GM12878 (cell line): ENCODE results near the gene RHBG. TPM values are rescaled to one million over a fixed set of nuclear protein-coding genes. Genes with fewer than 3 reads are reported as not detected.
A peak's percentile ranks its signal among the peaks of the same experiment; 100 is the strongest.

Experiments used
- ATAC-seq: fragments of 200-7000 bp; cut with Tn5 transposase; 3 replicates; pipeline ENCODE4 v1.9.1; 2020; ENCODE audit warnings: mild to moderate bottlenecking, moderate library complexity
- BruUV-seq: library from RNA; stranded (reverse); fragments of 400-500 nt; replicated peaks from 2 replicates; lab custom pipeline; 2021; lab: Mats Ljungman, UMichigan
- CTCF ChIA-PET: fragments of 300-600 bp; sonication (Branson Sonifier 250); formaldehyde crosslinking; extraction: SDS; loops from one replicate; lab custom pipeline; 2021; ENCODE audit warnings: inconsistent platforms; lab: Yijun Ruan, JAX
- POLR2A ChIA-PET: fragments of 350-600 bp; formaldehyde crosslinking; extraction: SDS; loops from one replicate; lab custom pipeline; 2021; ENCODE audit warnings: inconsistent platforms; lab: Charles Lee
- RAD21 ChIA-PET: fragments of 300-600 bp; sonication (Branson Sonifier 250); formaldehyde crosslinking; loops from one replicate; lab custom pipeline; 2023; ENCODE audit warnings: antibody characterized with exemption; ENCODE audit not compliant: unreplicated experiment; lab: Charles Lee
- SMC1A ChIA-PET: fragments of 300-600 bp; sonication (Branson Sonifier 250); formaldehyde crosslinking; loops from one replicate; lab custom pipeline; 2023; ENCODE audit not compliant: unreplicated experiment, uncharacterized antibody; lab: Charles Lee
- DNase-seq: peaks from one replicate; pipeline ENCODE4 v3.0.0-alpha.2; 2011; ENCODE audit warnings: low read depth, low spot score
- FAIRE-seq: peaks from 3 replicates; lab custom pipeline; 2011; peaks lifted over from hg19 to GRCh38; lab: Jason Lieb, UNC
- H2AFZ ChIP-seq: 2 replicates; pipeline ENCODE4 v1.6.0; 2011; ENCODE audit warnings: low read depth, low read length, control low read depth; ENCODE audit not compliant: control insufficient read depth
- H3K27ac ChIP-seq: 2 replicates; pipeline ENCODE4 v1.5.1; 2011; ENCODE audit warnings: control low read depth; ENCODE audit not compliant: control insufficient read depth, insufficient read depth
- H3K27me3 ChIP-seq, 2 experiments: replicated peaks in 1 of 2; 2 replicates each; pipeline versions ENCODE4 v1.6.0 to v1.6.1; 2011; ENCODE audit warnings: low read length in 1 of 2; ENCODE audit not compliant: control insufficient read depth in 2 of 2, insufficient read depth in 2 of 2
- H3K36me3 ChIP-seq, 2 experiments: 2 replicates each; pipeline ENCODE4 v1.5.1; 2011; ENCODE audit warnings: low read length in 1 of 2; ENCODE audit not compliant: control insufficient read depth in 2 of 2, insufficient read depth in 2 of 2
- H3K4me1 ChIP-seq: 2 replicates; pipeline ENCODE4 v1.6.1; 2011; ENCODE audit warnings: mild to moderate bottlenecking, low read length, moderate library complexity, mixed read lengths; ENCODE audit not compliant: control insufficient read depth, insufficient read depth
- H3K4me2 ChIP-seq: 2 replicates; pipeline ENCODE4 v1.6.0; 2011; ENCODE audit warnings: control low read depth; ENCODE audit not compliant: control insufficient read depth, insufficient read depth
- H3K4me3 ChIP-seq: fragments of 200-600 bp; sonication (generic); 2 replicates; pipeline ENCODE4 v1.5.1; 2016
- H3K79me2 ChIP-seq: 2 replicates; pipeline ENCODE4 v1.6.0; 2011; ENCODE audit warnings: low read length; ENCODE audit not compliant: control insufficient read depth, insufficient read depth
- H3K9ac ChIP-seq: 2 replicates; pipeline ENCODE4 v1.8.0; 2011; ENCODE audit warnings: low read length, control low read depth, mixed read lengths; ENCODE audit not compliant: control insufficient read depth, insufficient read depth
- H3K9me3 ChIP-seq: replicated peaks from 3 replicates; pipeline ENCODE4 v1.5.1; 2011; ENCODE audit warnings: mild to moderate bottlenecking, low read length; ENCODE audit not compliant: control insufficient read depth, insufficient read depth
- H4K20me1 ChIP-seq: 2 replicates; pipeline ENCODE4 v1.6.0; 2011; ENCODE audit not compliant: control insufficient read depth, insufficient read depth
- BCLAF1 ChIP-seq: fragments of 450-650 bp; IDR thresholded peaks from 2 replicates; pipeline ENCODE4 v1.6.1; 2017; ENCODE audit warnings: antibody characterized with exemption, mild to moderate bottlenecking, moderate library complexity
- DPF2 ChIP-seq: fragments of 450-650 bp; IDR thresholded peaks from 2 replicates; pipeline ENCODE4 v1.6.1; 2017; ENCODE audit warnings: mild to moderate bottlenecking
- EGR1 ChIP-seq, 2 experiments: IDR thresholded peaks; 1 replicate in 1 of 2; 2 replicates in 1 of 2; pipeline ENCODE4 v1.6.1; 2011 to 2012; ENCODE audit warnings: low read depth in 2 of 2, low read length in 2 of 2, borderline replicate concordance in 1 of 2, mild to moderate bottlenecking in 1 of 2, moderate library complexity in 1 of 2
- EZH2 ChIP-seq: IDR thresholded peaks from 2 replicates; pipeline ENCODE4 v1.6.1; 2012; ENCODE audit warnings: low read depth, mild to moderate bottlenecking, control low read depth, inconsistent platforms, low read length, borderline replicate concordance; ENCODE audit not compliant: control insufficient read depth
- IKZF2 ChIP-seq, 2 experiments: fragments of 450-650 bp; IDR thresholded peaks; 2 replicates each; pipeline ENCODE4 v1.6.1; 2017; ENCODE audit warnings: mild to moderate bottlenecking in 2 of 2, moderate library complexity in 2 of 2
- NFIC ChIP-seq: IDR thresholded peaks from 2 replicates; pipeline ENCODE4 v1.6.1; 2012; ENCODE audit warnings: low read depth, mild to moderate bottlenecking, inconsistent platforms, low read length, moderate library complexity
- NR2F1 ChIP-seq: fragments of 450-650 bp; conservative IDR thresholded peaks from 2 replicates; pipeline ENCODE4 v1.6.1; 2017; ENCODE audit warnings: mild to moderate bottlenecking
- PAX5 ChIP-seq: IDR thresholded peaks from 2 replicates; pipeline ENCODE4 v1.6.1; 2011; ENCODE audit warnings: low read depth, low read length, borderline replicate concordance
- RB1 ChIP-seq: fragments of 450-650 bp; formaldehyde crosslinking; IDR thresholded peaks from 2 replicates; pipeline ENCODE4 v1.6.1; 2017; ENCODE audit warnings: mild to moderate bottlenecking, borderline replicate concordance
- RFX5 ChIP-seq: IDR thresholded peaks from 2 replicates; pipeline ENCODE4 v1.6.1; 2011; ENCODE audit warnings: low read depth, low read length, improper control_type of control experiment
- SMAD5 ChIP-seq: IDR thresholded peaks from 2 replicates; pipeline ENCODE4 v1.6.1; 2016; ENCODE audit warnings: antibody characterized with exemption, low read depth
- SREBF1 ChIP-seq: IDR thresholded peaks from 2 replicates; pipeline ENCODE4 v1.6.1; 2012; ENCODE audit warnings: mild to moderate bottlenecking, low read length
- ZSCAN29 ChIP-seq: fragments of 450-650 bp; IDR thresholded peaks from 2 replicates; pipeline ENCODE4 v1.6.1; 2017; ENCODE audit warnings: mild to moderate bottlenecking, moderate library complexity
- WGBS: methylation state at CpG from one replicate; pipeline ENCODE4 v1.1.6; 2016; ENCODE audit warnings: low lambda C conversion rate; ENCODE audit not compliant: insufficient replicate concordance, insufficient coverage; ENCODE audit errors: missing lambda C conversion rate; 5-methylcytosine and 5-hydroxymethylcytosine counted together
- in situ Hi-C: fragments of 300-500 bp; cut with MboI; formaldehyde crosslinking; loops from 9 replicates; pipeline ENCODE4 v1.14.3; 2018; ENCODE audit warnings: mixed read lengths
- intact Hi-C: fragments of 100-400 bp; cut with micrococcal nuclease; formaldehyde crosslinking; loops from one replicate; pipeline ENCODE4 v1.14.2; 2022; ENCODE audit not compliant: unreplicated experiment
- polyA plus RNA-seq, 11 experiments: library from polyadenylated mRNA; depleted of rRNA in 4 of 11; unstranded in 6 of 11; stranded (reverse) in 5 of 11; fragments of >200 nt; fragmentation: Nextera tagmentation in 4 of 11; fragmentation: Illumina TruSeq in 1 of 11; extraction: Ambion mirVana in 4 of 11; extraction: Trizol in 1 of 11; gene quantifications; 1 replicate in 1 of 11; 2 replicates in 10 of 11; pipeline versions ENCODE4 v1.2.1 to v1.2.3, GENCODE V29; 2011 to 2016; ENCODE audit warnings: inconsistent platforms in 2 of 11, missing spikeins in 2 of 11, low read depth in 1 of 11
- total RNA-seq, 4 experiments: library from RNA; depleted of rRNA in 3 of 4; stranded (reverse); fragments of >200 nt in 3 of 4; fragmentation: Illumina TruSeq in 1 of 4; extraction: Trizol in 1 of 4; gene quantifications; 2 replicates each; pipeline versions ENCODE4 v1.2.1 to v1.2.3, GENCODE V29; 2013 to 2021
- TF ChIP-seq, protein P1 (sequence below): fragments of 450-650 bp; IDR thresholded peaks from 2 replicates; pipeline ENCODE4 v1.6.1; 2017; ENCODE audit warnings: low read depth, mild to moderate bottlenecking, moderate library complexity
- TF ChIP-seq, protein P2 (sequence below): fragments of 450-650 bp; IDR thresholded peaks from 2 replicates; pipeline ENCODE4 v1.6.1; 2018; ENCODE audit warnings: mild to moderate bottlenecking, low read depth, moderate library complexity; ENCODE audit not compliant: partially characterized antibody

The RHBG gene
- total and polyA plus RNA-seq, 10 of the 15 experiments (the other 5 are each of a cell fraction or from before 2014, with no cell fraction given), result not detected

- CTCF ChIA-PET, result interaction anchor here (0.8 to 2.3 kb wide), 15 partner anchors 10 to 469 kb away, joined by 3 to 26 read pairs (median 4); partner anchors contain the start of gene NAXE
- intact Hi-C loops (loop anchor here (2.0 kb wide), 1 partner anchor 24 kb away; no protein-coding TSS in a partner anchor), in situ Hi-C loops (no loop called here)
- Histone ChIP-seq H3K27me3 (peaks cover 5 to 13% of the 10 kb centered on the region in 2 experiments), H2AFZ (peak overlapping the region; percentile 16), H3K27ac (peak overlapping the region; percentile 32; the same call in 1 of the 2 replicates), H3K9me3 (no peaks in the 10 kb centered on the region), H3K79me2 (no peaks in the 10 kb centered on the region), H3K4me2 (peak overlapping the region; percentile 77), H3K36me3 (no peaks in the 10 kb centered on the region), H3K4me1 (peaks cover 8% of the 10 kb centered on the region), H4K20me1 (no peaks in the 10 kb centered on the region), H3K4me3 (peak overlapping the region; percentile 75), H3K9ac (peak overlapping the region; percentile 67)
- RAD21 ChIA-PET, result interaction anchor here (0.8 to 3.7 kb wide), 6 partner anchors 20 to 88 kb away, joined by 3 to 21 read pairs (median 4); no protein-coding TSS in a partner anchor
- POLR2A ChIA-PET, result interaction anchor here (1.4 kb wide), 1 partner anchor 37 kb away, joined by 3 read pairs; no protein-coding TSS in a partner anchor
- ATAC-seq, result peak; percentile 81
- BruUV-seq, result no TSS peak
- WGBS, result 1% methylated on average over 69 of the region's 69 CpGs
- SMC1A ChIA-PET, result interaction anchor here (0.8 to 3.1 kb wide), 8 partner anchors 9 to 35 kb away, joined by 3 to 23 read pairs (median 5); no protein-coding TSS in a partner anchor
- FAIRE-seq, result no peak
- no peak for DNase-seq
- TF ChIP-seq NR2F1 (peak; percentile 36; the same call in 1 of the 2 replicates), RB1 (no peak), NFIC (no peak), SREBF1 (no peak), ZSCAN29 (no peak), BCLAF1 (no peak), RFX5 (no peak), EGR1 (IDR thresholded peaks at IDR 0.05; ENCODE audit: borderline replicate concordance in 1 of 2, low read depth in 2 of 2, low read length in 2 of 2) (0 out of 3 replicates have a peak, but pooled peaks of 1 of the 2 experiments have one; percentile 29), PAX5 (no peak), EZH2 (no peak), IKZF2 (IDR thresholded peaks at IDR 0.05) (0 out of 4 replicates have a peak, but pooled peaks of 1 of the 2 experiments have one; percentile 19), SMAD5 (no peak), DPF2 (peak; percentile 11; the same call in 1 of the 2 replicates)
- TF ChIP-seq, protein P1, sequence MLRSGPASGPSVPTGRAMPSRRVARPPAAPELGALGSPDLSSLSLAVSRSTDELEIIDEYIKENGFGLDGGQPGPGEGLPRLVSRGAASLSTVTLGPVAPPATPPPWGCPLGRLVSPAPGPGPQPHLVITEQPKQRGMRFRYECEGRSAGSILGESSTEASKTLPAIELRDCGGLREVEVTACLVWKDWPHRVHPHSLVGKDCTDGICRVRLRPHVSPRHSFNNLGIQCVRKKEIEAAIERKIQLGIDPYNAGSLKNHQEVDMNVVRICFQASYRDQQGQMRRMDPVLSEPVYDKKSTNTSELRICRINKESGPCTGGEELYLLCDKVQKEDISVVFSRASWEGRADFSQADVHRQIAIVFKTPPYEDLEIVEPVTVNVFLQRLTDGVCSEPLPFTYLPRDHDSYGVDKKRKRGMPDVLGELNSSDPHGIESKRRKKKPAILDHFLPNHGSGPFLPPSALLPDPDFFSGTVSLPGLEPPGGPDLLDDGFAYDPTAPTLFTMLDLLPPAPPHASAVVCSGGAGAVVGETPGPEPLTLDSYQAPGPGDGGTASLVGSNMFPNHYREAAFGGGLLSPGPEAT, result 0 out of 2 replicates have a peak, but pooled peaks have one; percentile 10
- TF ChIP-seq, protein P2, sequence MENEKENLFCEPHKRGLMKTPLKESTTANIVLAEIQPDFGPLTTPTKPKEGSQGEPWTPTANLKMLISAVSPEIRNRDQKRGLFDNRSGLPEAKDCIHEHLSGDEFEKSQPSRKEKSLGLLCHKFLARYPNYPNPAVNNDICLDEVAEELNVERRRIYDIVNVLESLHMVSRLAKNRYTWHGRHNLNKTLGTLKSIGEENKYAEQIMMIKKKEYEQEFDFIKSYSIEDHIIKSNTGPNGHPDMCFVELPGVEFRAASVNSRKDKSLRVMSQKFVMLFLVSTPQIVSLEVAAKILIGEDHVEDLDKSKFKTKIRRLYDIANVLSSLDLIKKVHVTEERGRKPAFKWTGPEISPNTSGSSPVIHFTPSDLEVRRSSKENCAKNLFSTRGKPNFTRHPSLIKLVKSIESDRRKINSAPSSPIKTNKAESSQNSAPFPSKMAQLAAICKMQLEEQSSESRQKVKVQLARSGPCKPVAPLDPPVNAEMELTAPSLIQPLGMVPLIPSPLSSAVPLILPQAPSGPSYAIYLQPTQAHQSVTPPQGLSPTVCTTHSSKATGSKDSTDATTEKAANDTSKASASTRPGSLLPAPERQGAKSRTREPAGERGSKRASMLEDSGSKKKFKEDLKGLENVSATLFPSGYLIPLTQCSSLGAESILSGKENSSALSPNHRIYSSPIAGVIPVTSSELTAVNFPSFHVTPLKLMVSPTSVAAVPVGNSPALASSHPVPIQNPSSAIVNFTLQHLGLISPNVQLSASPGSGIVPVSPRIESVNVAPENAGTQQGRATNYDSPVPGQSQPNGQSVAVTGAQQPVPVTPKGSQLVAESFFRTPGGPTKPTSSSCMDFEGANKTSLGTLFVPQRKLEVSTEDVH, result no peak
Observed at GRCh38 chr1:156420205-156421061, 51.4 kb downstream of the RHBG start.
